Retinal pigment epithelial cell (primary cell): ENCODE measurements around the gene XG.
A peak's percentile ranks its signal among the peaks of the same experiment; 100 is the strongest.
"Not testable (repeated sequence)": the region's sequence is repeated elsewhere in the genome, so short reads cannot be mapped to it uniquely, and the experiment has no call there.

Experiments
- DNase-seq: peaks from one replicate; pipeline ENCODE4 v3.0.0-alpha.2; 2010; ENCODE audit warnings: low read depth
- H3K4me3 ChIP-seq: 2 replicates; pipeline ENCODE4 v1.5.1; 2011; ENCODE audit warnings: mild to moderate bottlenecking, low read length, control low read depth, moderate library complexity
- CTCF ChIP-seq: conservative IDR thresholded peaks from 2 replicates; pipeline ENCODE4 v1.5.1; 2011; ENCODE audit warnings: low read depth, low read length, control low read depth, inconsistent platforms

Gene XG

GRCh38 chrX:2804106-2804843 is 52.4 kb downstream of the XG start:
- not testable (repeated sequence) for DNase-seq, H3K4me3 ChIP-seq

DNA sequence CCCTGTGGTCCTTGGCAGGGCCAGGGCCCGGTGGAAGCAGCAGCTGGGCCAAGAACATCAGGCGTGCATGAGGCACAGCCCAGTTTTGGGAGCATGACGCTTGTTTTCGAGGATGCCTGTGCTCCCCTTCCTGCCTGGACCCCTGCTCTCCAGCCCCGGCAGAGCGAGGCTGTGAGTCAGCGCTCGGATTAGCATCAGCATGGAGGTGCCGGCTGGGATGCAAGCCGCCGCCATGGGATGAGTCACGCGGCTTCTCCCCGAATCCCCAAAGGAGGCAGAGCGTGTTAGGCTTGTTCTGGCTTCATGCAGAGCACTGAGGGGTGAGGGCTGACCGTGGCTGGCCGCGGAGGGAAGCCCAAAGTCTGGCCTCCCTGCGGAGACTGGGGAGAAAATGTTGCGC is 53.0 kb downstream of the XG start:
- peak; percentile 24 for DNase-seq
- H3K4me3 ChIP-seq = not testable (repeated sequence)

GRCh38 chrX:2811271-2811670 is 59.4 kb downstream of the XG start:
- H3K4me3 ChIP-seq = no peak overlapping the region
- TF ChIP-seq CTCF = no peak
- no peak for DNase-seq

DNA sequence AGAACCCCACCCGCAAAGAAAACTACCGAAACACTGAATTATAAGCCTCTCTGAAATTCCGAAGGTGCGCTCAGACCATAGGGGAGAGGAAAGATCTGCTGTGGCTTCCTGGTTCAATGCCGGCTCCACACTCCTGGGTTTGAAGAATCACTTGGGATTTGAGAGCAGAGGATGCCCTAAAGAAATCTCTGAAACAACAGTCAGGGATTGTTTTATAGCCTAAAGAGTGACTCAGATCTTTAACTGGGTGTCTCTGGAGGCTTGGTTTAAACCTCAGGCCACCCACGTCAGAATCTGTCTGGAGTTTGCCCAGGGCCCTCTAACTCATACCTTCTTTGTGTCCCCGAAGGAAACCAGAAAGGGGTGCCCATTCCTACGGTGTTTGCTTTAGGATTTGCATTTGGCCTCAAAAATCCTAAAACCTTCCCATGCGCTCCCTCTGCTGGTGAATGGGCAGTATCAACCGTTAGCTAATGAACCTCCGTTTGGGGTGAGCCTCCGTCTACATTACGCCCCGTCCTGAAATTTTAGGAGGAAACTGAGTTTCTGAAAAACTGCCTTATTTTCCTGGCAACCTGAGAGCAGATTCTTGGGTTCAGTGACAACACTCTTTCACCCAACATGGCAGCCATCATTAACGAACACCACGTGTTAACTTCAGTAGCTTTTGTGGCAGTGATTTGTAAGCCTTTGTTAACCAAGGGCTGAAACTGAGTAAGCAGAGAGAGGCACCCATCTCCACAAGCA is 60.5 kb downstream of the XG start:
- peak; percentile 71 for TF ChIP-seq CTCF
- not testable (repeated sequence) for DNase-seq
- H3K4me3 ChIP-seq = peak overlapping the region; percentile 35

GRCh38 chrX:2817036-2817435 is 65.2 kb downstream of the XG start:
- DNase-seq = no peak
- TF ChIP-seq CTCF = no peak

DNA sequence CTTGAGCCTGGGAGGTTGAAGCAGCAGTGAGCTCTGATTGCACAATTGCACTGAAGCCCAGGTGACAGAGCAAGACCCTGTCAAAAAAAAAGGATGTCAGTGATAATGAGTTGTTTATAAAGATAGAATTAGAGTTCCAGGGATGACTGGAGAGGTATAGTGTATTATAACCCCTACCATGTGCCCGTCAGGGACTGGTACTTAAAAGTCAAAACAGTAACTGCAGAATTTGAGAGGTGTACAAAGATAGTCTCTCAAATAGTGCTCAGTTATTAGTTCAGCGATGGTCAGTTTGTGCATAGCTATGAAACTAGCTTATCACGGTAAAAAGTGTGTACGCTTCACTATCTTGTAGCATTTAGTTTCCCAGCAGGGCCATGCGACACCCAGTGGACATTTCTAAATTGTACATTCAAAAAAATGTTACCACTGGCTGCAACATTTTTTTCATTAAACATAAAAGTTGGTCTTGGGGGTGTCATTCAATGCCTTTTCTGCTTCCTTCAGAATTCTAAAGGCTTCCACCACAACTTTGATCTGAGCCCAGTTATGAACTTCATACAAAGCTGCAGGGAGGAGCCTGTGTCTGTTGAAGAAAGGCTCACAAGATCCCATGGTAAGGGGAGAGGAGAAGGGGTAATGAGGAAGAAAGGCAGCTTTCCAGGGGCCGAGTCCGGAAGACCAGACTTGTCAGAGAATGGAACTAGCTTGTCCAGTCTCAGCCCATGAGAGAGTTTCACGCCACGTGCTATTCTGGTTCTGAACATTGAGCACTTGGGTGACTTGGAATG is 67.7 kb downstream of the XG start:
- H3K4me3 ChIP-seq = no peak overlapping the region
- no peak for DNase-seq
- peak; percentile 53 for TF ChIP-seq CTCF

More at GRCh38 chrX:2817036-2817435, 65.2 kb downstream of the XG start:
- H3K4me3 ChIP-seq = no peak overlapping the region

DNA sequence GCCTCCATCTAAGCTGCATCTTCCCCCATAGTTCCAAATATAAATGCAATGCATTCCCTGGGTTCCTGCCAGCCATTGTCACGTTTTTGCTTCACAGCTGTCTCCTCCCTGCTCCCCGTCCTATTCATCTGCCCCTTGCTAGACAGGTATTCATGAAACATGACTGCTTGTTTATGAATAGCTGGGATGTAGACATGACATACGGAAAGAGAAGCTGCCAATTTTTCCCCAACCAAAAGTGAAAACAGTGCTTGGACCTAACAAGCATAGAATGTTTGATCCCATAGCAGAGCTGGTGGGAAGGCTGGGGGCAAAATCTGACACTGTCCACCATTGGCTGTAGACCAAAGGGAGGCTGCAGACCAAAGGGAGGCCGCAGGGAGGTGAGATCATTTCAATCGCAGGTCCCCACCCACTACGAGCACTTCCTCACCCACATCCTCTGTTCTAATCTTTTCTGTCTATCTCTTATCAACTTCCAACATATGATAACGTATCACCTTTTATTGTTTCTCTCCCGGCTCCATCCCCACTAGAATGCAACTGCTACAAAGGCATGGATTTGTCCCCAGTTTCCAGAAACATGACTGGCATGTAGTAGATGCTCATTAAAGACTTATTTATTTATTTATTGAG is 68.4 kb downstream of the XG start:
- TF ChIP-seq CTCF = no peak
- no peak overlapping the region for H3K4me3 ChIP-seq
- DNase-seq = no peak
